ENCODE measurements around the gene TBX19. TPM values are rescaled to one million over a fixed set of nuclear protein-coding genes. Genes with fewer than 3 reads are reported as not detected.

Gene TBX19
- total and polyA plus RNA-seq, 2 of the 4 experiments (the other 2 are of a cell fraction) = 0.18 to 0.89 TPM

GRCh38 chr1:168328731-168329364 lies 48.2 kb downstream of the TBX19 start:
- H4K91ac ChIP-seq (ENCODE audit: insufficient read depth, low read depth, low read length) = no peak overlapping the region
- no peak overlapping the region for H3K4me3 ChIP-seq (ENCODE audit: insufficient read depth, low read depth, low read length)
- no peak overlapping the region for H2BK120ac ChIP-seq (ENCODE audit: low read depth, low read length)
- H3K18ac ChIP-seq (ENCODE audit: low read depth, low read length) = no peak overlapping the region
- no peak overlapping the region for H2BK20ac ChIP-seq (ENCODE audit: low read depth, low read length)
- dilution Hi-C loops (cut with HindIII; ENCODE audit: low sequenced_read_pairs, unreplicated experiment) (no loop called here), intact Hi-C loops (cut with micrococcal nuclease) (no loop called here), in situ Hi-C loops (cut with MboI; ENCODE audit: low sequenced_read_pairs) (loop anchor here (25.0 kb wide), 1 partner anchor 1033 kb away; the partner anchor contains the start of genes BLZF1 and NME7)
- BruUV-seq (replicated peaks) = no TSS peak
- no peak for TF ChIP-seq MAZ (IDR thresholded peaks at IDR 0.05; ENCODE audit: borderline replicate concordance, low read depth, low read length)
- no peak for TF ChIP-seq MAFK (IDR thresholded peaks at IDR 0.05; ENCODE audit: low read depth, low read length)
- no peak for TF ChIP-seq POLR2A (IDR thresholded peaks at IDR 0.05; ENCODE audit: low read depth, low read length)
- TF ChIP-seq CEBPB (IDR thresholded peaks at IDR 0.05; ENCODE audit: low read depth, low read length) = no peak
- TF ChIP-seq NFE2L2 (IDR thresholded peaks at IDR 0.05; ENCODE audit: low read depth, low read length) = no peak
- TF ChIP-seq SMC3 (IDR thresholded peaks at IDR 0.05; ENCODE audit: low read depth, low read length) = no peak
- TF ChIP-seq MXI1 (IDR thresholded peaks at IDR 0.05; ENCODE audit: borderline replicate concordance, low read depth, low read length) = no peak
- no peak for TF ChIP-seq CTCF (conservative IDR thresholded peaks at IDR 0.05; ENCODE audit: low read depth, low read length)
- TF ChIP-seq CHD1 (IDR thresholded peaks at IDR 0.05; ENCODE audit: low read depth, low read length) = no peak
- no peak for TF ChIP-seq RCOR1 (IDR thresholded peaks at IDR 0.05; ENCODE audit: insufficient replicate concordance, low read length)
- TF ChIP-seq BHLHE40 (IDR thresholded peaks at IDR 0.05; ENCODE audit: low read depth, low read length) = no peak
- TF ChIP-seq USF2 (IDR thresholded peaks at IDR 0.05; ENCODE audit: low read depth, low read length) = no peak
- TF ChIP-seq RFX5 (IDR thresholded peaks at IDR 0.05; ENCODE audit: low read depth, low read length) = no peak
- no peak for TF ChIP-seq FOS (IDR thresholded peaks at IDR 0.05; ENCODE audit: low read depth, low read length)
- no peak for TF ChIP-seq ELK1 (IDR thresholded peaks at IDR 0.05; ENCODE audit: borderline replicate concordance, low read depth, low read length)
- no peaks in the 10 kb centered on the region for H4K20me1 ChIP-seq (ENCODE audit: insufficient read depth, low read length)
- POLR2A ChIA-PET (ENCODE audit: unreplicated experiment) = no interaction called here
- H3K9me3 ChIP-seq (ENCODE audit: control insufficient read depth, insufficient read depth, low read length) = no peaks in the 10 kb centered on the region
- no peak overlapping the region for H3K14ac ChIP-seq (replicated peaks; ENCODE audit: low read depth, low read length)
- H3K9me1 ChIP-seq (ENCODE audit: insufficient read depth, low read length) = no peaks in the 10 kb centered on the region
- no CpG with 5 or more reads among the region's 5 CpGs for WGBS, 2 experiments (ENCODE audit: extremely low coverage in 2 of 2, insufficient read length in 1 of 2)
- H2BK15ac ChIP-seq (ENCODE audit: low read depth, low read length) = no peak overlapping the region
- H3K9ac ChIP-seq (ENCODE audit: low read depth, low read length) = no peak overlapping the region
- H3K23ac ChIP-seq (ENCODE audit: low read depth, low read length) = no peak overlapping the region
- no peak overlapping the region for H3K4me2 ChIP-seq (ENCODE audit: low read depth, low read length)
- no peak overlapping the region for H3K4ac ChIP-seq (ENCODE audit: low read depth, low read length)
- no peaks in the 10 kb centered on the region for H3K79me1 ChIP-seq (ENCODE audit: low read depth in 1 of 2, low read length in 2 of 2)
- H3K27ac ChIP-seq (ENCODE audit: insufficient read depth, low read length) = no peak overlapping the region
- no peaks in the 10 kb centered on the region for H3K4me1 ChIP-seq (ENCODE audit: control insufficient read depth, insufficient read depth, low read length)
- H3K56ac ChIP-seq (ENCODE audit: extremely low read depth, insufficient read depth, low read length) = no peak overlapping the region
- H2AK5ac ChIP-seq (ENCODE audit: low read depth, low read length) = no peak overlapping the region
- no peak overlapping the region for H4K8ac ChIP-seq (ENCODE audit: low read depth in 2 of 2, low read length in 2 of 2)
- no peaks in the 10 kb centered on the region for H3K27me3 ChIP-seq (ENCODE audit: control insufficient read depth, insufficient read depth, low read length)
- no peak overlapping the region for H2AK9ac ChIP-seq (replicated peaks; ENCODE audit: low read depth, low read length, poor library complexity)
- no peak overlapping the region for H2BK5ac ChIP-seq (ENCODE audit: low read depth, low read length, poor library complexity, severe bottlenecking)
- no peak for DNase-seq
- CTCF ChIA-PET = interaction anchor here (2.2 kb wide), 1 partner anchor 14 kb away, joined by 9 read pairs; no protein-coding TSS in a partner anchor
- H4K5ac ChIP-seq (ENCODE audit: low read depth, low read length) = no peak overlapping the region
- no peaks in the 10 kb centered on the region for H3K36me3 ChIP-seq (ENCODE audit: control insufficient read depth, insufficient read depth, low read length)
- no peak overlapping the region for H2AFZ ChIP-seq (replicated peaks; ENCODE audit: low read length, poor library complexity)
- no peak for ATAC-seq (ENCODE audit: low read depth)
